Duodenal mucosa (tissue), 2 donors: ENCODE measurements around the gene ROBO2.

Experiments used
- H3K27ac ChIP-seq: one replicate; pipeline ENCODE4 v1.7.0; 2013; ENCODE audit warnings: low read depth, low read length
- H3K27me3 ChIP-seq, 2 donors: one replicate each; pipeline ENCODE4 v1.7.0; 2013; ENCODE audit warnings: low read length in 2 of 2, control low read depth in 1 of 2; ENCODE audit not compliant: insufficient read depth in 2 of 2, control insufficient read depth in 1 of 2
- H3K36me3 ChIP-seq, 2 donors: one replicate each; pipeline ENCODE4 v1.7.0; 2013; ENCODE audit warnings: low read length in 2 of 2, control low read depth in 1 of 2; ENCODE audit not compliant: insufficient read depth in 2 of 2, control insufficient read depth in 1 of 2
- H3K4me1 ChIP-seq, 2 donors: one replicate each; pipeline ENCODE4 v1.7.0; 2013; ENCODE audit warnings: low read length in 2 of 2, control low read depth in 1 of 2; ENCODE audit not compliant: insufficient read depth in 2 of 2, control insufficient read depth in 1 of 2
- H3K4me3 ChIP-seq, 2 donors: one replicate each; pipeline ENCODE4 v1.7.0; 2013; ENCODE audit warnings: low read length in 2 of 2, low read depth in 1 of 2
- H3K9ac ChIP-seq, 2 donors: one replicate each; pipeline ENCODE4 v1.7.0; 2013; ENCODE audit warnings: low read length in 2 of 2, low read depth in 1 of 2
- H3K9me3 ChIP-seq, 2 donors: one replicate each; pipeline ENCODE4 v1.7.0; 2013; ENCODE audit warnings: low read length in 2 of 2, control low read depth in 1 of 2; ENCODE audit not compliant: control insufficient read depth in 1 of 2

The ROBO2 gene

GRCh38 chr3:77051591-77051990, 11.7 kb downstream of the ROBO2 start:
- H3K36me3 ChIP-seq: no peaks in the 10 kb centered on the region
- no peak overlapping the region for H3K9ac ChIP-seq
- H3K27ac ChIP-seq: no peak overlapping the region
- H3K4me1 ChIP-seq: peaks cover 0 to 6% of the 10 kb centered on the region in 2 donors
- no peaks in the 10 kb centered on the region for H3K9me3 ChIP-seq
- H3K4me3 ChIP-seq: no peak overlapping the region
- no peaks in the 10 kb centered on the region for H3K27me3 ChIP-seq

GRCh38 chr3:77052051-77052501, 12.2 kb downstream of the ROBO2 start:
- Histone ChIP-seq H3K27me3 (no peaks in the 10 kb centered on the region), H3K4me1 (peaks cover 0 to 6% of the 10 kb centered on the region in 2 donors), H3K9ac (no peak overlapping the region), H3K36me3 (no peaks in the 10 kb centered on the region), H3K9me3 (no peaks in the 10 kb centered on the region), H3K4me3 (no peak overlapping the region), H3K27ac (no peak overlapping the region)

- no peak overlapping the region for H3K27ac ChIP-seq
- no peaks in the 10 kb centered on the region for H3K9me3 ChIP-seq
- H3K36me3 ChIP-seq: no peaks in the 10 kb centered on the region
- peaks cover 0 to 6% of the 10 kb centered on the region in 2 donors for H3K4me1 ChIP-seq
- no peak overlapping the region for H3K9ac ChIP-seq
- H3K27me3 ChIP-seq: no peaks in the 10 kb centered on the region
- no peak overlapping the region for H3K4me3 ChIP-seq
Observed at GRCh38 chr3:77052733-77053670, 13.1 kb downstream of the ROBO2 start.

GRCh38 chr3:77053795-77054194, 13.9 kb downstream of the ROBO2 start:
- Histone ChIP-seq H3K27me3 (no peaks in the 10 kb centered on the region), H3K9me3 (no peaks in the 10 kb centered on the region), H3K4me3 (no peak overlapping the region), H3K36me3 (no peaks in the 10 kb centered on the region), H3K4me1 (peaks cover 0 to 6% of the 10 kb centered on the region in 2 donors), H3K27ac (no peak overlapping the region), H3K9ac (no peak overlapping the region)

- Histone ChIP-seq H3K27me3 (no peaks in the 10 kb centered on the region), H3K9me3 (no peaks in the 10 kb centered on the region), H3K4me3 (no peak overlapping the region), H3K9ac (no peak overlapping the region), H3K27ac (no peak overlapping the region), H3K36me3 (no peaks in the 10 kb centered on the region), H3K4me1 (peaks cover 0 to 6% of the 10 kb centered on the region in 2 donors)
Observed at GRCh38 chr3:77055841-77056341, 16.0 kb downstream of the ROBO2 start.

GRCh38 chr3:77059354-77059753, 19.5 kb downstream of the ROBO2 start:
- H3K9me3 ChIP-seq: peaks cover 8% of the 10 kb centered on the region in 2 donors
- H3K27me3 ChIP-seq: no peaks in the 10 kb centered on the region

GRCh38 chr3:77063423-77063822, 23.5 kb downstream of the ROBO2 start:
- H3K27ac ChIP-seq: no peak overlapping the region
- peaks cover 8% of the 10 kb centered on the region in 2 donors for H3K9me3 ChIP-seq
- no peak overlapping the region for H3K4me3 ChIP-seq
- H3K4me1 ChIP-seq: no peaks in the 10 kb centered on the region
- H3K36me3 ChIP-seq: no peaks in the 10 kb centered on the region
- H3K9ac ChIP-seq: no peak overlapping the region
- no peaks in the 10 kb centered on the region for H3K27me3 ChIP-seq

More at GRCh38 chr3:77059354-77059753, 19.5 kb downstream of the ROBO2 start:
- no peaks in the 10 kb centered on the region for H3K4me1 ChIP-seq
- no peak overlapping the region for H3K27ac ChIP-seq
- no peak overlapping the region for H3K9ac ChIP-seq
- H3K36me3 ChIP-seq: no peaks in the 10 kb centered on the region
- no peak overlapping the region for H3K4me3 ChIP-seq

GRCh38 chr3:77065750-77066149, 25.9 kb downstream of the ROBO2 start:
- peaks cover 8% of the 10 kb centered on the region in 2 donors for H3K9me3 ChIP-seq
- no peak overlapping the region for H3K9ac ChIP-seq
- H3K27ac ChIP-seq: no peak overlapping the region
- H3K4me1 ChIP-seq: no peaks in the 10 kb centered on the region
- no peaks in the 10 kb centered on the region for H3K27me3 ChIP-seq
- H3K4me3 ChIP-seq: no peak overlapping the region
- no peaks in the 10 kb centered on the region for H3K36me3 ChIP-seq

GRCh38 chr3:77066829-77067228, 26.9 kb downstream of the ROBO2 start:
- Histone ChIP-seq H3K27me3 (no peaks in the 10 kb centered on the region), H3K9ac (no peak overlapping the region), H3K36me3 (no peaks in the 10 kb centered on the region), H3K4me3 (no peak overlapping the region), H3K9me3 (peaks cover 8% of the 10 kb centered on the region in 2 donors), H3K27ac (no peak overlapping the region), H3K4me1 (no peaks in the 10 kb centered on the region)

GRCh38 chr3:77068808-77069207, 28.9 kb downstream of the ROBO2 start:
- Histone ChIP-seq H3K36me3 (no peaks in the 10 kb centered on the region), H3K27me3 (no peaks in the 10 kb centered on the region), H3K4me1 (no peaks in the 10 kb centered on the region), H3K4me3 (no peak overlapping the region), H3K9ac (no peak overlapping the region), H3K27ac (no peak overlapping the region), H3K9me3 (no peaks in the 10 kb centered on the region)
